LNCAP (cell line): ENCODE results near the gene C7orf25.

Experiments used
- TF ChIP-seq, protein P1 (sequence below): fragments of 450-650 bp; IDR thresholded peaks from 2 replicates; pipeline ENCODE4 v1.5.1; 2017; ENCODE audit warnings: mild to moderate bottlenecking

C7orf25 gene

DNA sequence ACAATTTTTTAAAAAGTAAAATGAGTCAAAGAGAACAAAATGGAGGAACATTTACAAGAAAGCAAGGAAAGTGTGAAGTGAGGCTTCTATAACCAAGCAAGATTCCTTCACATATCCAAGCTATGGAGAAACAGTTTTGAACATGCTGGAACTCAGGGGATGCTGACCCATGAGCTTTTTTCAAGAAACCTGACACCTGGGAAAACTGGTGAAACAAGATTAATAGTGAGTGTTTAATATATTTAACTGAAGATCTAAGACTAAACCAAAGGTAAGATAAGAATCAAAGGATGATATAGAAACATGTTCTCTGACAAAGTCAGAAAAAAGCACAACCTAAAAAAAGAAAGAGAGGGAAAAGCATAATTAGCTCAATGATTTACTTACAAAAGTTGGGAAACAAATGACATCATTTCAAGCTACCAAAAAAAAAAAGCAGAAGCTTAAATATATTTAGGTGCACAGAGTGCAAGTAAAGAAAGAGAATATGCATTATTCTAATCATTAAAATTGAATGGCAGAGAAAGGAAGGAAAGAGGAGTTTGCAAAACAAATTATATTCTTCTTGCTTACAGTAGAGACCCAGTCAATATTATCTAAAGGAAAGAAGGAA lies 24.9 kb downstream of the C7orf25 start:
- TF ChIP-seq, protein P1, sequence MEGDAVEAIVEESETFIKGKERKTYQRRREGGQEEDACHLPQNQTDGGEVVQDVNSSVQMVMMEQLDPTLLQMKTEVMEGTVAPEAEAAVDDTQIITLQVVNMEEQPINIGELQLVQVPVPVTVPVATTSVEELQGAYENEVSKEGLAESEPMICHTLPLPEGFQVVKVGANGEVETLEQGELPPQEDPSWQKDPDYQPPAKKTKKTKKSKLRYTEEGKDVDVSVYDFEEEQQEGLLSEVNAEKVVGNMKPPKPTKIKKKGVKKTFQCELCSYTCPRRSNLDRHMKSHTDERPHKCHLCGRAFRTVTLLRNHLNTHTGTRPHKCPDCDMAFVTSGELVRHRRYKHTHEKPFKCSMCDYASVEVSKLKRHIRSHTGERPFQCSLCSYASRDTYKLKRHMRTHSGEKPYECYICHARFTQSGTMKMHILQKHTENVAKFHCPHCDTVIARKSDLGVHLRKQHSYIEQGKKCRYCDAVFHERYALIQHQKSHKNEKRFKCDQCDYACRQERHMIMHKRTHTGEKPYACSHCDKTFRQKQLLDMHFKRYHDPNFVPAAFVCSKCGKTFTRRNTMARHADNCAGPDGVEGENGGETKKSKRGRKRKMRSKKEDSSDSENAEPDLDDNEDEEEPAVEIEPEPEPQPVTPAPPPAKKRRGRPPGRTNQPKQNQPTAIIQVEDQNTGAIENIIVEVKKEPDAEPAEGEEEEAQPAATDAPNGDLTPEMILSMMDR = no peak

GRCh38 chr7:42886129-42886528 lies 25.7 kb downstream of the C7orf25 start:
- TF ChIP-seq, protein P1 = peak; percentile 47

- TF ChIP-seq, protein P1 = no peak
Measured at GRCh38 chr7:42883950-42884349, 27.9 kb downstream of the C7orf25 start.

- TF ChIP-seq, protein P1 = no peak
Measured at GRCh38 chr7:42880392-42880791, 31.5 kb downstream of the C7orf25 start.

DNA sequence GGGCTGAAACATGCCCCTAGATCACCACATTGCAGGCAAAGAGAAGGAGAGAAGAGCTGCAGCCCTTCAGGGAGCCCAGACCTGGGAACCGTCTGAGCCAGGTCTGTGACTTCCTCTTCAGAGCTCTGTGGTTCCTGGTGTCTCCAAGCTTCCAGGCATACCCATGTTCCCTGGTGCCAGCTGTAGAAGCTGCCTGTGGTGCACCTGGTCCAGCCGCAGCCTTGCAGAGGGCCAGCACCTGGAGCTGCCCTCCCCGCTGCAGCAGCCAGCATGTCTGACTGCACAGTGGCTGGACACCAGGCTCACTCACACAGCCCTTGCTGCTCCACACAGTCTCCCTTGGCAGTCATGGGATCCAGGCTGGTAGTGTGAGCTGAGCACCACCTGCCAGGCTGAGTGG lies 33.6 kb downstream of the C7orf25 start:
- TF ChIP-seq, protein P1 = no peak

GRCh38 chr7:42877862-42878261 lies 34.0 kb downstream of the C7orf25 start:
- TF ChIP-seq, protein P1 = no peak

DNA sequence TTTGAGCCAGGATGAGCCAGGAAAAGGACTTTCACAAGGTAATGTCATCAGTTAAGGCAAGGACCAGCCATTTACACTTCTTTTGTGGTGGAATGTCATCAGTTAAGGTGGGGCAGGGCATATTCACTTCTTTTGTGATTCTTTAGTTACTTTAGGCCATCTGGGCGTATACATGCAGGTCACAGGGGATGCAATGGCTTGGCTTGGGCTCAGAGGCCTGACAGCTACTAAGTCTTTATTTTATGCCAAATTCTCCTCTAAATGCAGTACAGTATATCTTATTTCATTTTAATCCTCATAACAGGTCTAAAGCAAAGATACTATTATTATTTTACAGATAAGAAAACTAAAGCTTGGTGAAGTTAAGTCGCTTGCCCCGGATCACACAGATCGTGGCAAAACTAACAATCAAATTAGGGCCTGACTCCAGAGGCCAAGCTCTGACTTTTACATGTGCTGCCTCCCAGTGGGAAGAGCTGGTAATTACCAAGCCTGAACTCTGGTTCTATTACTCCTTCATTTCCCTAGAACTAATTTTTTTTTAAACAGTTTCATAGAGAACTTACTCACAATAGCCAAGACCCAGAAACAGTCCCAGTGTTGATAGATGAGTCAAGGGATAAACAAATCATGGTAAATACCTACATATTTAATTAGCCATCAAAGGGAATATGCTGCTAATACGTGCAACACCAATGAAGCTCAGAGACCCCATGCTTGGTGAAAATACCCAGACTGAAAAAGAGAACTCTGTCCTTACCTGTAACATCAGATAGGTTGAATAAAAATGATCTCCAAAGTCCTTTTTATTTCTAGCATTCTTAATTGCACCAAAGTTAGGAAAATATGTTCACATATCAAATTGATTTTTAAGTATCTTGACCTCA lies 35.4 kb downstream of the C7orf25 start:
- TF ChIP-seq, protein P1 = peak; percentile 88
